ENCODE measurements around the gene MPPED2.

MPPED2 gene

GRCh38 chr11:30481796-30482195 lies 104.4 kb downstream of the MPPED2 start:
- no peak for DNase-seq

- no peak for DNase-seq
These were observed 104.8 kb downstream of the MPPED2 start for GRCh38 chr11:30481330-30481729.

- no peak for DNase-seq
These were observed 106.3 kb downstream of the MPPED2 start for GRCh38 chr11:30479899-30480298.

- DNase-seq, result no peak
These were observed 107.2 kb downstream of the MPPED2 start for GRCh38 chr11:30478923-30479322.

GRCh38 chr11:30477061-30477460 lies 109.1 kb downstream of the MPPED2 start:
- DNase-seq, result no peak

GRCh38 chr11:30474151-30474954 lies 111.8 kb downstream of the MPPED2 start:
- no peak for DNase-seq

- DNase-seq, result no peak
These were observed 114.9 kb downstream of the MPPED2 start for GRCh38 chr11:30471244-30471643.

- DNase-seq, result no peak
These were observed 117.3 kb downstream of the MPPED2 start for GRCh38 chr11:30468881-30469280.

- no peak for DNase-seq
These were observed 119.0 kb downstream of the MPPED2 start for GRCh38 chr11:30467176-30467575.

- DNase-seq, result no peak
These were observed 120.5 kb downstream of the MPPED2 start for GRCh38 chr11:30465623-30466022.

GRCh38 chr11:30465192-30465591 lies 121.0 kb downstream of the MPPED2 start:
- no peak for DNase-seq

GRCh38 chr11:30463266-30463665 lies 122.9 kb downstream of the MPPED2 start:
- no peak for DNase-seq

GRCh38 chr11:30462421-30462820 lies 123.7 kb downstream of the MPPED2 start:
- no peak for DNase-seq

GRCh38 chr11:30459821-30460220 lies 126.3 kb downstream of the MPPED2 start:
- no peak for DNase-seq

GRCh38 chr11:30459306-30459705 lies 126.8 kb downstream of the MPPED2 start:
- DNase-seq, result no peak

GRCh38 chr11:30458541-30458940 lies 127.6 kb downstream of the MPPED2 start:
- DNase-seq, result no peak

GRCh38 chr11:30457087-30457486 lies 129.1 kb downstream of the MPPED2 start:
- no peak for DNase-seq

GRCh38 chr11:30455025-30455424 lies 131.1 kb downstream of the MPPED2 start:
- DNase-seq, result no peak

GRCh38 chr11:30454541-30454940 lies 131.6 kb downstream of the MPPED2 start:
- no peak for DNase-seq

- no peak for DNase-seq
These were observed 132.0 kb downstream of the MPPED2 start for GRCh38 chr11:30454111-30454510.

GRCh38 chr11:30453705-30454104 lies 132.4 kb downstream of the MPPED2 start:
- no peak for DNase-seq

- DNase-seq, result no peak
These were observed 133.3 kb downstream of the MPPED2 start for GRCh38 chr11:30452842-30453241.

- no peak for DNase-seq
These were observed 134.0 kb downstream of the MPPED2 start for GRCh38 chr11:30452114-30452513.

GRCh38 chr11:30451626-30452025 lies 134.5 kb downstream of the MPPED2 start:
- no peak for DNase-seq

GRCh38 chr11:30451167-30451566 lies 135.0 kb downstream of the MPPED2 start:
- DNase-seq, result no peak

All from hippocampal formation (tissue), 2 donors.